Measurements from ENCODE around the gene UGT1A8.

Gene UGT1A8

DNA sequence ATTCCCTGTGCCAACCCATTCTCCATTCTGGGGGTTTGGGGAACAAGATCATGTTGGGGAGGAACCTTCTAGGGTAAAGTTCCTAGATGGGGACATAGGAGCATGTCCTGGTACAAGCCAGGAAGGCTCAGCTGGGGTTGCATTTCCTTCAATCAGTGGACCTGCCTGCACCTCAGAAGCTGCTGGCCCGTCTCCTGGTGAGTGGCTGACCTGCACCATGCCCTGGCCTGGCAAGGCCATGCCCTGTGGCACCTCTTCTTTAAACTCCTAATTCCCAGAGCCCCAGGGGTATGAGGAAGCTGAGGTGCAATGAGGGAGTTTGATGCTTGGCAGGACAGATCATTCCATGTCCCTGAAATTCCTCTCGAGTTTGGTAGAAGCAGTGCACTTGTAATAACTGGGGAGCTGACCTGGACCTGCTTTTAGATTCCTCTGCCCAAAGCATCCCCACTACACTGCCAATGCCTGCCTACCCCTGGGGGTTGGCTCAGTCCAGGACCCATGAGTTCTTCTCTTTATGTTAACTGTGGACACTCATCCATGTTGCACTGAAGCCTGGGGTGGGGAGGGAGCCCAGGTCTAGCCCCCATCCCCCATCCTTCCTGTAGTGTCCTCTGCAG is 186.0 kb downstream of the UGT1A8 start:
- no peak for DNase-seq

DNA sequence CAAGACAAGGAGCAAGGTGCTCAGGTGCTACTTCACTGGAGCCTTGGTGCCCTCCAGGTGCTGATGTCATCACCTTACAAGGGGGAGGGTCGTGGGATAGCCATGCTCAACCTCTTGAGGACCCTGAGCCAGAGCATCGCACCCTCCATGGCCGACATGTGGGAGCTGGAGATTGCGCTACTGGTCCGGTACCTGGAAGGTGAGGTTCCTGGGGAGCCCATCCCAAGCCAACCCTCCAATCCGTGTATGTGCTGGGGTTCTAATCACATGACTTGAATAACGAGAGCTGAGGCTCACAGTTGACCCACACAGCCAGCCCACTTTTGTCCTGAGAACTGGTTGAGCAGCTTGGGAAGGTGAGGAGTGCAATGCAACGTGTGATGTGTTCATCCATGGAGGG is 186.6 kb downstream of the UGT1A8 start:
- DNase-seq = no peak

DNA sequence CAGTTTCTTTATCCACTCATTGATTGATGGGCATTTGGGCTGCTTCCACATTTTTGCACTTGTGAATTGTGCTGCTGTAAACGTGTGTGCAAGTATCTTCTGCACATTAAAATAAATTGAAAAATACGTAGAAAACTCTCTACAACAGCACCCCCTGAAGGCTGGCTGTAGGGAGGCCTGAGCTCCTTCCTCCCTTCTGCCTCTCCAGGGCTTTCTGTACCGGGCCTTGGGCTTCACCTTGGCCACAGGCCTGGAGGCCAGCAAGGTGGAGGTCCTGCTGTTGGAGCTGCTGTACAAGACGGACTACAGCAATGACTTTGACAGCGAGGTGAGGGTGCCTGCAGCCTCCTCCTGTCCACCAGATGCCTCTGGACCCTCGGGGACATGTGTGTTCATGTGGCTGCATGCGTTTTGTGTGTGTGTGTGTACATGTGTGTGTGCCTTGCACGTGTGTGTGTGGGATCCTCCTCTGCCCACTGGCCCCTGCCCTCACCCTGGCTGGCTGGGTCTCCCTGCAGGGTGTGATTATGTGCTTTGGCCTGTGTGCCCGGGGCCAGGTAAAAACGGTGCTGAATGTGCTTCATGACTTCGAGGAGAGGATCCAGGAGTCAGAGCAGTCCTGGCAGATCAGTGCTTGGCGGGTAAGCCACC is 189.9 kb downstream of the UGT1A8 start:
- DNase-seq = no peak

DNA sequence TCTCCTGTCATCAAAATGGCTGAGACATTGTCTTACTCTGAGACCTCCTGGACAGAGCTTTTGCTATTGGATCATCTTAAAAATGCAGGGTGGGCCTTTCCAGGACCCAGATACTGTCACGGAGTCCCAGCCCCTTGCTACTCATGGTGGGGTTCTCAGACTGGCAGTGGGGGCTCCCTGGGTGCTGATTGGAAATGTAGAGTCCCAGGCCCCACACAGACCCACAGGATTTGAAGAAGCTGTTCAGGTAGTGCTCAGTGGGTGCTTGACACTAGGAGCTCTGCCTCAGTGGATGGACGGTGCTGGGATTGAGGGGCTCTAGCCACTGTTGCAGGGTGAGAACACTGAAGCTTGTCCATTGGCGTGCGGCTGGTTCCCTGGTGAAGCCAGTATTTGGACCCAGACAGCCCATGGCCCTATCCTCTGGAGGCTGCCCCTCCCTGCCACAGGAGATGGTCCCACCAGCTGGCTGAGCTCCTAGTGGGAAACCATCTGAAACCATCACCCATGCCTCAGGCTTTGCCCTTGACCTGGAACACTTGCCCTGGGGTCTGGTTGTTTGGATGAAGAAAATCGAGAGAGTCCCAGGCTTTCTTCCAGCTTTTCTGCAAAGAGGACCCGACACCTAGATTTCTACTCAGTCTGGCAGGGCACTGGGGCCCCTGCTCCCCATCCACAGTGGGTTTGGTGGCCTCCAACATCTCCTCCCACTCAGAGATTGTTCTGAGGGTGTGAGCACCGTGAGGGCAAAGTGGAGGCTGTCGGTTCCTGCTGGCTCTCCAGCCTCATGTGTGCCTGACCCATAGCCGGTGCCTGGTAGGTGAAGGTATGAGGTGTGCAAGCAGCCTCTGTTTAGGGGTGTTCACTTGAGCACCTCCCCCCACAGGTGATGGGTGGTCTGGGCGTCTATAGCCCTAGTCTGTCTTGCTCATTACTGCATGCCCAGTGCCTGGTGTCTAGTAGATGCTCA is 190.8 kb downstream of the UGT1A8 start:
- DNase-seq = no peak

DNA sequence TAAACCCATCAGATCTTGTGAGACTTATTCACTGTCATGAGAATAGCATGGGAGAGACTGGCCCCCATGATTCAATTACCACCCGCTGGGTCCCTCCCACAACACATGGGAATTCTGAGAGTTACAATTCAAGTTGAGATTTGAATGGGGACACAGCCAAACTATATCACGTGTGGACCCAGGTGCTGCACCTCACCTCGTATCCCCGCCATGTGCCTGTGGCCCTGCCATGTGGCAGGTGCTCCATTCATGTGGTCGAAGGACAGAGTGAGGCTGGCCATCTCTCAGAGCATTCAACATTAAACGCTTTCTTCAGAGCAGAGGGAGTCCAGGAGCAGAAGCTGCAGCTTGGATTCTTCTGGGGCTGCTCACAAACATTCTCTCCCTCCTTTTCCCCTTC is 193.0 kb downstream of the UGT1A8 start:
- no peak for DNase-seq

DNA sequence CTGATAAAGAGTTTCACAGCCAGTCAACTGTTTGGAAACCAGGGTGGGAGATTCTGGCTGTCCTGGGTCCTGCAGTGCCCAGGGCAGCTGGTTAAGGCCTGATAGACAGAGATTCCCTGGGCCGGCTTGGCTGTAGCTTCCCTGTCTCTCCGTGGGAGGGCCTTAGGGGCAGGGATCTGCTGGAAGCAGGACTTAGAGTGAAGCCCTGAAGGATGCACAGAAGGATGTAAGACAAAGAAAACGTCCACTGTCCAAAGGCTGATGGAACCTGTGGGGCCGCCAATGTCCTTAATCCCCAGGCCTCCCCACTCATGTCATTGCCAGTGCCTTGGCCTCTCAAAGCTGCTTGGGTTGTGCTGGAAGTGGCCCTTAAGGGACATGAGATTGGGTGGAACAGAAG is 193.7 kb downstream of the UGT1A8 start:
- no peak for DNase-seq

DNA sequence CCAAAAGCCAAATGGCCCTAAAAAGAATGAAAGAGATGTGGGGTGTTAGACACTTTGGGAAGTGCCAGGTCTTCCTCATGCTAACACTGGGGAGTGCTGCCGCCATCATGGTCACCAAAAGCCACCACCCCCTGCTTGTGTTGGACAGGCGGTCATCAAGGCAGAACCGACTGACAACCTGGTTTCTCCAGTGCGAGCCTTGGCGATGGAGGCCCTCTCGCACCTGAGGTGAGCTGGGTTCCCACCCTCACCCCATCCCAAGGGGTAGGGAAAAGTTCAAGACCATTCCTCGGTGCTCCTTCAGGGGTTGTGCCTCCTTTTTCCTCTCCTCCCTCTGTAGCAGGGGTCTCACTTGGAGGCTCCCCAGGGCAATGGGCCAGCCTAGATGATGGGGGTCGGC is 194.3 kb downstream of the UGT1A8 start:
- DNase-seq = no peak

DNA sequence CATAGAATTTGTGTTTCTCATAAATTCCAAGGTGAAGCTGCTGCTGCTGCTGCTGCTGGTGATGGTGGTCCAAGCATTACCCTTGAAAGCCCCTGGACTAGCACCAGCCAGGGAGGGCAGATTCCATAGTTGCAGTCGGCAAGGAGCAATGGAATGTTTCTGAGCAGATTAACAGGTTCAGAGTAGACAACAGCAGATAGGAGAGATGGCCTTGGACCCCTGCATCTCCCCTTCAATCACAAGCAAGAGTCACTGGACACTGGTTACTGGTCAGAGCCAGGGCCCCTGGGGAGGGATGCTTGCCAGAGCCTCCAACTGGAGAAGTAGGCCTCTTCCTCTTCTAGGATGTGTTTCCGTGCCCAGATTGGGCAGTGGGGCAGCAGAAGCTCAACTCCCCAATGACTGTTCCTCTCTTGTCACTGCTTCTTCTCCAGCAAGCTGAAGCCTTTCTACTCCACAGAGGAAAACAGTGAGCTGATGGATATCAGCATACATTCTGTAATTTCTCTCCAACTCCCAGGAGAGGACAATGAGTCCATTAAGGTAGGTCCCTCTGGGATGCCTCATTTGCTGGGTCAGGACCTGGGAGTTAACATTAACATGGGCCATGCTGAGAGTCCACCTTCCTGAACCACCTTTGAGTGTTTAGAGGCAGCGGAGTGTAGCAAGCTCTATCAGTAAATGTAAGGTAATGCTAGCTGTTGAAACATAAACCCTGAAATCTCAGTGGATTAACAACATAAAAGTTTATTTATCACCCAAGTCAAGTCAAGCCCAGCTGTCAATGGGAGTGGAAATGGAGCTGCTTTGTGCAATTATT is 196.0 kb downstream of the UGT1A8 start:
- no peak for DNase-seq

DNA sequence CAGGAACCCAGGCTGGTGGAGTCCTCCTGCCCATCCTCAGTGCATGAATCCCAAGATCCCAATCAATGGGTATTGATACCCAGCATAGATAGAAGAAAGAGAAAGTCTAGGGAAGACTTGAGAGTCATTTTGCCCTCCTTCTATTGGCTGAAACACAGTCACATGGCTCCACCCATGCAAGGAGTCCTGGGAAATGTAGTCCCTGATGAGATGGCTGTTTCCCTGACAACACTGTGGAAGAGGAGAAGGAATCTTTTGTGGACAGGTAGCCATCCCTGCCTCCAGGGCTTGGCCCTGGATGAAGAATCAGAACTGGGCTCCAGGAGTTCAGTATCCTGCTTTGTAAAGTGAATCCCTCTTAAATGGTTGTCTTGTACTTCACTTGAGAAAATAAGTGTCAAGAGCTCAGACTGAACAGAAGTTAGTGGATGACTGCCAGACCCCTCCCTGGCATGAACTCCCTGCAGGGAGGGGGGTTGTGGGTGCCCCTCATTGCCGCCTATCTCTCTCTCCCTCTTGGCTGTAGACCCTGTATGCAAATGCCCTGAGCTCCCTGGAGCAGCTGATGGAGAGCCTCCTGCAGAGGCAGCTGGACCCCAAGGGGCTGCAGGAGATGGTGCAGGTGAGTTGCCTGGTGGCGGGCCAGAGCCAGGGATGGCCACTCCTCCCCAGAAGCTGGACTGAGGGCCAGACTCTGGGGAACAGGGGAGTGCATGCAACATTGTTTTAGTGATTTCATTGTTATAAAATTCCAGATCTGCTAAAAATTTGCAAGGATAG is 196.8 kb downstream of the UGT1A8 start:
- no peak for DNase-seq

DNA sequence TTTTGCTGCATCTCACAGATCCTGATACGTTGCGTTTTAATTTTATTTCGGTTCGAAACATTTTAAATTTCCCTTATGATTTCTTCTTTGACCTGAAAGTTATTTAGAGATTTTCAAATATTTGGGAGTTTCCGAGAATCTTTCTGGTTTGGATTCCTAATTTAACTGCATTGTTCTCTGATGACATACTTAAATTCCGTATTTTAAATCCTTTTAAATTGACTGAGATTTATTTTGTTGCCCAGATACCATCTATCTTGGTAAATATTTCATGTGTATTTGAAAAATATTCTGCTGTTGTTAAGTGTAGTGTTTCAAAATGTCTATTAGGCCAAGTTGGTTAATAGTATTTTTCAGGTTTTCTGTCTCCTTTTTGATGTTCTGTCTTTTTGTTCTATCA is 198.4 kb downstream of the UGT1A8 start:
- no peak for DNase-seq

DNA sequence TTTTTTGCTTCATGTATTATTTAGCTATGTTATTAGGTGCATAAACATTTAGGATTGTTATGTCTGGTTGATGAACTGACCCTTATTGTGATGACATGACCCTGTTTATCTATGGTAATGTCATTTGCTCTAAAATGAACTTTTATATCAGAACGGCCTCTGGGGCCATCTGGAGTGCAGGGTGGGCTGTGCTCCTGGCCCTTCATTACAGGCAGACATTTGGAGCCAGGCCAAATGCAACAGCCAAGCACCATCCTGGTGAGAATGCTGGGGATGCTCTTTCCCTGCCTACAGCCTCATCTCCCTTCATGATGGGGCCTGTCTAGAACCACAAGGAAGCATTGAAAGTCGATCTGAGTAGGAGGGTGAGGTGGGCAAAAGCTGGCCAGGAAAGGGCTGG is 198.9 kb downstream of the UGT1A8 start:
- no peak for DNase-seq

DNA sequence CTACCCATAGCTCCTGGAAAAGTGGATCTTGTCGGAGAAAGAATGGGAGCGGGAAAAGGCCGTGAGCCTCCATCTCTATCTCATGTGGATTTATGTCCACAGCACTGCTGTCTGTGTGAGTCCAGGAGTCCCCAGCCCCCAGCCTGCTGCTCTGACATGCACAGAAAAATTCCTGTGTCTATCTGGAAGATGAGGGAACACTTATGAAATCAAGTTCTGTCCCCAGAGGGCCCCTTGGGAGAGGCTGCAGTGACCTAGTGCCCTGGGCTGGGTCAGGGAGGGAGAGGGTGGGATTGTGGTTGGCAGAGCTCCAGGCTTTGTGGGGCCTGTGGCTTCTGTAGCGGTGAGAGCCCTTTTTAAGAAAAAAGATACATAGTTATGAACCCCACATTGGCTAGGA is 199.3 kb downstream of the UGT1A8 start:
- no peak for DNase-seq

DNA sequence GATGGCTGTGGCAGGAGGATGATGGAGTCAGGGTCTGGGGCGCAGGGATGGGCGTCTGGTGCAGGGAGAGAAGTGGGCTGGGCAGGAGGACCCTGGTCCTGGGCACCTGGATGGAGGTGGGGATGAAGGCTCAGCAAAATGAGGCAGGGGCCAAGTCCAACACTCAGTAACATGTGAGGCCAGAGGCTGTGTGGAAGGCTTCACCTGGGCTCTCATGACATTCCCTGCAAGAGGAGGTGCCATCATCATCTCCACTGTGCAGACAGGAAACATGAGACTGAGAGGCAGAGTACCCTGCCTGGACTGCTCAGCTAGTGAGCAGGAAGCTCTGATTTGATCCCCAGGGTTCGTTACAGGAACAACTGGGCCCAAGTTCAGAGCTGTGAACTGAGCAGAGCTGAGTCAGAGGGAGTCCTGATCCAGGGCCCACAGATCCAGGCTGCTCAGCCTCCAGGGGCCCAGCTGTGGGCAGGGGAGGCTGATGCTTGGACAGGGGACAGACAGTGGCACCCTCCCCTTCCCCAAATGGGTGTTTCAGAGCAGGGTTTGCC is 200.0 kb downstream of the UGT1A8 start:
- no peak for DNase-seq

DNA sequence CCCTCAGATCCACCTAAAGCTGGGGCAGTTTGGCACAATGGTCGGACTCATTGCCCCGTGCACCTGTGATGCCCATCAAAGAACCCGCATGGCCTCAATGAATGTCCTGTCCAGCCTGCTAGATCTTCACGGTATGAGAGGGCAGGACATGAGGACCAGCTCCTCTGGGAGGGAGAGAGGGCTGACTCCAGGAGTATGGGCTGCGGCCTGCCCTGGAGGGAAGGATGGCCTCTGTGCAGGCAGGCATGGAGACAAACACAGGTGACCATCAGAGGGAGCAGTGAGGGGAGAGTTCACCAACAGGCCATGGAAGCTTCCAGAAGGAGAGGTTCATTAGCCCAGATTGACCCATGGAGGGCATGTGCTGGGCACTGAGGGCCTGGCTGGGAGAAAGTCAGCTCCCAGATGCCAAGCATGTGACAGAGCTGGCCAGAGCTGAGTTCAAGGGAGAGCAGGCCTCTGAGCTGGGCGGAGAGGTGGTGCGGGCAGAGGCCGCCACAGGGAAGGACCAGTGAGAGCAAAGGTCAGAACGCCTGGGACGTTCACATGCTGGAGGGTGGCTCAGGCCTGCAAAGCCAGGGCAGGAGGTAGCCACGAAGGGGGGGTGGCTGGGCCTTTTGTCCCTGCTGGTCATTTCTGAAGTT is 200.7 kb downstream of the UGT1A8 start:
- no peak for DNase-seq

DNA sequence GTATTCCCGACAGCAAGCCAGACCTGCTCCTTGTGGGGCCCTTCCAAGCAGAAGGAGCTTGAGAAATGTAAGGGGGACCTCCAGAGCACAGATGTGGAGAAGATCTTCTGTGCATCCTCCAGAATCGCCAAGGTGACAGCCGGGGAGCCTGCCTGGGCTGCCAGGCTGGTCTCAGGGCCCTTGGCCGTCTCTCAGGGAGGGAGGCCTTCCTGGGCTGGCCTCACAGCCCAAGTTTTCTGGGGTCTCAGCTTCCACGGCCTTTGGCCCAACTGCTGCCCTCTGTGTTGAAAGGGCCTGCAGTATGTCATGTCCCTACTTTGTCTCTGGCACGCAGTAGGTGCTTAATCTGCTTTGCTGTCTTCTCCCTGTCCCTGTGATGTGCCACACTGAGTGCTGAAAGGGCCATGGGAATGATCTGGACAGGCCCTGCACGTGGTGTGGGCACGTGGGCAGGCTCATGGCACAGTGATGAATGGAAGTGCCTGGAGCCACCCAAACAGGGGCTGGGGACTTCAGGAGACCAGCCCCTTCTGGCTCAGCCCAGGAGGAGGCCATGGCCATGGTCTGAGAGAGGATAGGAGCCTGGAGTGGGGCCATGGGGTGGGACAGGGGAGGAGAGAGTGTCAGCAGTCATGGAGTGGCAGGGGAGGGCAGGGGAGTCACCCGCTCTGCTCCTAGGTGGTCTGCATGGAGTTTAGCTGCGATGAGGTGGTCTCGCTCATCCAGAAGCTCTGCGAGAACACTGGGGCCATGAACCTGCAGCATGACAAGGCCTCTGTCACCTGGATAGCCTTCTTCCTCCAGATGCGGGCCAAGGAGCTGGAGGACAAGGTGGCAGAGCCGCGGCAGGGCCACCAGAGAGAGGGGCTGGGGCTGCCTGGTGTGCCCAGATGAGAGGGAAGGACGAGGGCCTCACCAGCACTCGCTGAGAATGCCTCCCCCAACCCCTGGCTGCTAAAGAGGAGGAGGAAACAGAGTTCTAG is 201.5 kb downstream of the UGT1A8 start:
- DNase-seq = no peak

DNA sequence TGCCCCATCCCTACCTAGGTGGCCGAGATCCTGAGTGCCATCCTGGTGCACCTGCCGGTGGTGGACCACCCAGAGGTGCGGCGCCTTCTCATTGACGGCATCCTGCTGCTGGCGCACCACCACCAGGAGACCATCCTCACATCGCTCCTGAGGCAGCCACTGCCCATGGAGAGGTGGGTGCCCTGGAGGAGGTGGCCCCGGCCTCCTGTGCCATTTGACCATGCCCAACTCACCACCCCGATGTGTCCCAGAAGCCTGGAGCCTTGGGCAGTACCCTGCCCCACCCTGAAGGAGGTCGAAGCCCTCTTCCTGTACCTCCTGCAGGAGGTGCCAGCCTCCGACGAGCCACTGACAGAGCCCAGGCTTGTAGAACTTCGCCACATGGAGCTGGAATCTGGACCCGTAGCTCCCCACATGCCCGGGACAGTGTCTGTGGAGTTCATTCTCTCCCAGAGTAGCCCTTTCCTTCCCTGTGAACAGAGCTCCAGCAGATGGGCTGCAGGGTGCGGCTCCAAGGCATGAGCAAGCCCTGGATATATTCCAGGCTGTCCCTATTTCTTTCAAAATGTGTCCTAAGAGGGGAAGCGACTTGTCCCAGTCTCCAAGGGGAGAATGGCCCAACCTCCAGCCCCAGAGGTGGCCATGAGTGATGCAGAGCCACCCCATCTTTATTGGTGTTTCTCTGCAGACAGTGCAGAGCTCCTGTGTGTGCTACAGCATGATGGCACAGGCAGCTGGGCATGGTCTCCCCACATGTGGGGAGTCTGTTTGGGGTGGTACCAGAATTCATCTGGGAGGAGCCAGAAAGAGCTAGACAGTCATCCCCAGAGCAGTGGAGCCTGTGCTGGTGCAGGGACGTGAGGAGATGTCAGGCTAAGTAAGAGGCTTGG is 202.7 kb downstream of the UGT1A8 start:
- DNase-seq = no peak

DNA sequence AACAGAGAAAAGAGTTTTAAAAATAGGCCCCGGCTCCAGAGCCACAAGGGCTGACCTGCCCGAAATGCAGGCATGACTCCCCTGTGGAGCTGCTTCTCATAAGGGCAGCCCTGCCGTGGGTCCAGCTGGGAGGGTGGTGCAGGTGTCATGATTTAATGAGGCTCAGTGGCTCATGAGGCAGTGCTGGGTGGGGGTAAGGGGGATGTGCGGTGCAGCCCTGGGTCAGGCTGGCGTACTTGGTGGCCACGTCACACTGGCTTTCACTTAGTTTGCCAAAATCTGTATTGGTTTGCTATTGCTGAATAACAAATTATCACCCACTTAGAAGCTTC is 203.3 kb downstream of the UGT1A8 start:
- DNase-seq = no peak

DNA sequence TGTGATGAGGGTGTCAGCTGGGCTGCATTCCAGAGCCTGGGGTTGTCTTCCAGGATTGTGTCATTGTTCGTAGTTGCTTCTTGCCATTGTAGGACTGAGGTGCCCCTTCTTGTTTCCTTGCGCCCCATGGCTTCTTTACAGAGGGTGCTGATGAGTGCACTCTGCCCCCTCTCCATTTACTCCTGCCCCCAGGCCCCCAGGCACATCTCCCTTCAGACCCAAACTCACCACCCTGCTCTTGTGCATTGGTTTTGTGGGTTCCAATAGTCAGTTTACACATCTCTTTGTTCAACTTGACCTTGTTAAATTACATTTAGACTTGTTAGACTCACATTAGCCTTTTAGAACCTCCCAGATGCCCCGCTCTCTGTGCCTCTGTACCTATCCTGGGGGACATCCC is 203.8 kb downstream of the UGT1A8 start:
- no peak for DNase-seq

DNA sequence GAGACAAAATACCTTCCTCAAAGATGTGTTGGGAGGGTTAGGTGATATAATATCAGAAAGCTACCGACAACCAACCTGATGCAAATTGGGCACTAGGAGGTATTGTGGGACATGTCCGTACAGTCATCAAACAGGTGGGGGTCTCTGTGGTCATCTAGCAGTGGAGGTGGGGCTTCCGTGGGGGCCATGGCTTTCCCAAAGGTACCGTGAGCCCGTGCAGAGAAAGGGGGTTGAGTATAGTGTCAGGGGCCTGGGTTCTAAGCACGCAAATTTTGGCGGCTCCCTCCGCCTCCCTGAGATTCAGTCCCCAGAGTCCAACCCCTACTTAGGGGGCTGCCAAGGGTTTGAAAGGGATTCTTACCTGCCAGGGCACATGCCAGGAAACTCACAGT is 204.3 kb downstream of the UGT1A8 start:
- no peak for DNase-seq

Data from NCI-H526 treated with DMSO at 0.1 percent for 48 hours (cell line).